NCI-H774 (cell line): Measurements from ENCODE around the gene EWSR1.

Experiments used
- DNase-seq: peaks from one replicate; lab custom pipeline; 2025; lab: John Stamatoyannopoulos, UW

EWSR1 gene

DNA sequence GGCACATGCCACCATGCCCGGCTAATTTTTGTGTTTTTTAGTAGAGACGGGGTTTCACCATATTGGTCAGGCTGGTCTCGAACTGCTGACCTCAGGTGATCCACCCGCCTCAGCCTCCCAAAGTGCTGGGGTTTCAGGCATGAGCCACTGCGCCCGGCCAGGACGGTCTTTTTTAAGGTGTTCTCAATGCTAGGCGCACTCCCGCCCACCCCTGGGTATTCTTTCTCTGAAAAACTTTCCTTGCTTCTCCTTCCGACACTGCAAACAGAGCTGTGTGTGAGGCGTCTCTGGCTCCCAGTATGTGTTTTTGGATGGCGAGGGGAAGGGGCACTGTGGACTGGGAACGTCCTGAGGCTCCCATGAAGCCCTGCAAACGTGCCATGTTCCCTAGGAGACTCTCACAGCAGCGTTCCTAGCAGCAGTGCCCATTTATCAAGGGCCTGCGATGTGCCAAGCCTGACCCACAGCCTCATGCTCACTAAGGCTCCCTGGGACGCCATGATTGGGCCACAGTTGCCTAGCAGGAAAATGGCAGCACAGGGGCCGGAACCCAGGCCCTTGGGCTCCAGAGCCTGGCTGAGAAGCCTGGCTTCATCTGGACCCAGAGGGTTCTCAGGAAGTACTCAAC, 49.9 kb downstream of the EWSR1 start:
- no peak for DNase-seq

DNA sequence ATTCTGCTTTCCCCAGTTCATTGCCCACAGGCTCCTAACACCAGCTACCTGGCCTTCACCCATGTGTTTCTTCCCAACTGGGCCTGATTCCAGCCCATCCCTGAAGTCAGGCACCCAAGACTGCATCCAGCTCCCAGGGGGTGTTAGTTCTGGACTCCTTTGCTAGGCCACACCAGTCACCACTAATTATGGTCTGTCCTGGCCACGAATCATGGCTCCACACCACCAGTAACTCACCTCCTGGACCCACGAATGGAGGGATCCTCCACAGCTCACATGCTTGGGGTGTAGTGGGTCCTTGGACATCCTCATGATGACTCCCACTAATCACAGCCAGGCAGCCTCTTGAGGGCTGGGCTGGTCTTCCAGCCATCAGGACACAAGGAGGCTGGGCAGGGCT, 51.0 kb downstream of the EWSR1 start:
- DNase-seq, result no peak

DNA sequence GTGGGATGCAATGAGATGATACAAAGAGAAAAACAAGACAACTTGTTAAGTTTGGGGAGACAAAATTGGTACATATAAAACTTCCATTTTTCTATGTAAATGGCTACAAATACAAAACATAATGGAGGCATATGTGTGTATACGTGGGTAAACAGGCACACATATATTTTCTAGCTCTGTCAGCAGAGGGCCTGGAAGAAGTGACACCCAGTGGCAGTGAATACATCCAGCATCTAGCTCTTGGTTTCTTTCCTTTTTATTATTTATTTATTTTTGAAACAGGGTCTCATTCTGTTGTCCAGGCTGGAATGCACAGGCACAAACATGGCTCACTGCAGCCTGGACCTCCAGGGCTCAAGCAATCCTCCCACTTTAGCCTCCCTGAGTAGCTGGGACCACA, 52.5 kb downstream of the EWSR1 start:
- no peak for DNase-seq

DNA sequence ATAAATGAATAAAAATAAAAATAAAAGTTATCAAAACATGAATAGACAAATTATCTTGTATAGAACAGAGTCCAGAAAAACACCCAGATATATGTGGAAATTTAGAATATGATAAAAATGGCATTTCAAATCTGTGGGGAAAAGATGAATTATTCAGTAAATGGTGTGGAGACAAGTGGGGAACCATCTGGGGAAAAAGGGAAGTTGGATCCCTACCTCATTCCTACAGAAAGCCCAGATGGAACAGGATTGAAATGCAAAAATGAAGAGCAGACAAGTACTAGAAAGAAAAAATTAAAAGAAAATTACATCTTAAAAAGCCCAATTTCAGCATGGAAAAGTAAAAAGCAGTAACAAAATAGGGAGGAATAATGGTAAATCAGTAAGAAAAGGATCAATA, 55.6 kb downstream of the EWSR1 start:
- no peak for DNase-seq

DNA sequence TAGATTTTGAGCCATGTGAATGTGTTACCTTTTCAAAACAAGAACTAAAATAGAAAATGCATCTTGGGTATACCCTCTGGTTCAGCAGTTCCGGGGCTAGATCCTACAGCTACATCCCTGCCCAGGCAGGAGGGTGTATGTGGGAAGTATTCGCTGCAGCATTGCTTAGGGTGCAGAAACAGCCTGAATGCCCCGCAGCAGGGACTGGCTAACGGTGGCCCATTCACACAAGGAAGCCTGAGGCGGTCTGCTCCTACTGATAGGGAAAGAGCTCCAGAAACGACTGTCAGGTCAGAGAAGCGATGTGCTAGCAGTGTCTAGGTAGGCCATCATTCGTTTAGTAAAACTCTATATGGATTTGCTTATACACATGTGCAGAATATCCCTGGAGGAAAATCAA, 57.3 kb downstream of the EWSR1 start:
- DNase-seq, result no peak

DNA sequence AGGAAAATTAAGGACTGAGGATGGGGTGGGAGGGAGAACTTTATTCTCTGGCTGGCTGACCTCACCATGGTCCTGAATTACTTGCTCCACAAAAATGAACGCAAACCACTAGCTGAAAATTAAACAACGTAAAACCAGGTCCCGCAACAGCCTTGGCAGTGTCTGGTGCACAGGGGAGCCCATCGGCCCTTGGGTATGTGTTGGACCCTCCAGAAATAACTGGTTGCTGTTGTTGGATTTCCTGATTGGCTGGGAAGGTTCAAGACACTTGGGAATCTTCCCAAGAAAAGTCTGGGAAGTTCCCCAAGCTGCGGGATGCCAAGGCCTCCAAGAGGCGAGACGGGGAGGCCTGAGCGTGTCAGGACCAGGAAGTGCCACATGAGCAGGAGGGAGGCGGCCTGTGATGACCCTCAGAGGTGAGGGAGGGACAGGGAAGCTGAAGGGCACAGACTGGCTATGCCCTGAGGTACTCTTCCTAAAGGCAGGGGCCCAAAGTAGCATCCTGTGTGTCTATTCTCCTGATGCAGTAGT, 57.8 kb downstream of the EWSR1 start:
- DNase-seq, result no peak

DNA sequence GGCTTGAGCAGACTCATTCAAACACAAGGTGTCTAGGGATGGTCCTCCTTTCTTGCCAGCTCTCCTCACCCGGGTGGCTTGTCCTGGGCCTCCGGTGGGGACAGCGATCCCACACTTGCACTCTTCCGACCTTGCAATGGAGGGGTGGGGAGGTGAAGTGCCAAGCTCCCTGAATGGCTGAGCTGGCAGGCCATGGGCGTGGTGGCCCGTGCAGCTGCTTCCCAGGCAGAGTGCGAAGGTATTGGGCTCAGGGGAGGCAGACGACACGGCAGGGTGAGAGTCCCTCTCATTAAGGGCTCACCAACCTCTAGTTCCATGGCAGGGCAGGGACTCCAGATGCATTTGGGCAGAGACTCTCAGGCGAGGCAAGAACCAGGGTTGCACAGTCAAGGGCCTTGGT, 58.4 kb downstream of the EWSR1 start:
- DNase-seq, result no peak

DNA sequence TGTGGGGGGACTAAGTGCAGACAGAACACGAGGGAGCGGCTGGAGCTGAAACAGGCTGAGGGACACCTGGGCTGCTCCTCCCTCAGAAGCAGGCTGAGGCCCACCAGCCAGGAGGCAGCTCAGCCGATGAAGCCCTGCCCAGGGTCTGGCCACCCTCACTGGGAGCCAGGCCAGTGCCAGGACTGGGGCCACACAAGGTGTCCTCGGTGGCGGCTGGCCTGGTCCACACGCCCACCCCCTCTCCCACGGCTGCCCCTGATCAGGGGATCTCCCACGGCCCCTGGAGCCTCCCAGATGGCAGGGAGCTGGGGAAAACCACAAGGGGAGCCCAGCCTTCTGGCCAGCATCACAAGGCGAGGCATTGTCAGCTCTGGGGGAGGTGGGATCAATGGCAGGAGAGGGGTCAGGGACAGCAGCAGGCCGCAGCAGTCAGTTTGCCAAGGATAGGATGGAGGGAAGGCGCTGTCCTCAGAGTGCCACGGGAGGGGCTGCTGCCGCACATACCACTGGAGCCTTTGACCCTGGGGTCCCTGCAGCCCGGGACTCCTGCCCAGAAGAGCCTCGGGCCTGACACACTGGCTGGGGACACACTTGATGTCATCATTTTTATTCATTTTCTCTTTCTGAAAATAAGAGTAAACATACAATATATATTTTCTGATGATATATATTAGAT, 59.2 kb downstream of the EWSR1 start:
- no peak for DNase-seq

DNA sequence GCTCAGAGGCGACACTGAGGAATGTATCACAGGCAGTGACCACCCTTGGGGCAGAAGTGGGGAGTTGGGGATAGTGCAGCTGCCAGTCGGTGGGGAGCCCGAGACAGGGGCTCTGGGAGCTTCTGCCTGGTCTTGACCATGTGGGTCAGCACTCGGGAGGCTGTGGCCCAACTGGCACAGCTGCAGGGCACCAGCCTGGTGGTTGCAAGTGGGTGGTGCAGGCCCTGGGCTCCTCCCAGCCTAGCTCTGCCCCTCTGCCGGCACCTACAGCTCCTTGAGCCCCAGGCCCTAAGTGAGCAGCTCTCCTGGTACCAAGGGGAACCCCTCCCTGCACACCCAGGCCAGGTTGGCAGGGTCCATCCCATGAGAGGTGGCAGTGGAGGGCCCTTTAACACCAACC, 60.0 kb downstream of the EWSR1 start:
- DNase-seq, result no peak

DNA sequence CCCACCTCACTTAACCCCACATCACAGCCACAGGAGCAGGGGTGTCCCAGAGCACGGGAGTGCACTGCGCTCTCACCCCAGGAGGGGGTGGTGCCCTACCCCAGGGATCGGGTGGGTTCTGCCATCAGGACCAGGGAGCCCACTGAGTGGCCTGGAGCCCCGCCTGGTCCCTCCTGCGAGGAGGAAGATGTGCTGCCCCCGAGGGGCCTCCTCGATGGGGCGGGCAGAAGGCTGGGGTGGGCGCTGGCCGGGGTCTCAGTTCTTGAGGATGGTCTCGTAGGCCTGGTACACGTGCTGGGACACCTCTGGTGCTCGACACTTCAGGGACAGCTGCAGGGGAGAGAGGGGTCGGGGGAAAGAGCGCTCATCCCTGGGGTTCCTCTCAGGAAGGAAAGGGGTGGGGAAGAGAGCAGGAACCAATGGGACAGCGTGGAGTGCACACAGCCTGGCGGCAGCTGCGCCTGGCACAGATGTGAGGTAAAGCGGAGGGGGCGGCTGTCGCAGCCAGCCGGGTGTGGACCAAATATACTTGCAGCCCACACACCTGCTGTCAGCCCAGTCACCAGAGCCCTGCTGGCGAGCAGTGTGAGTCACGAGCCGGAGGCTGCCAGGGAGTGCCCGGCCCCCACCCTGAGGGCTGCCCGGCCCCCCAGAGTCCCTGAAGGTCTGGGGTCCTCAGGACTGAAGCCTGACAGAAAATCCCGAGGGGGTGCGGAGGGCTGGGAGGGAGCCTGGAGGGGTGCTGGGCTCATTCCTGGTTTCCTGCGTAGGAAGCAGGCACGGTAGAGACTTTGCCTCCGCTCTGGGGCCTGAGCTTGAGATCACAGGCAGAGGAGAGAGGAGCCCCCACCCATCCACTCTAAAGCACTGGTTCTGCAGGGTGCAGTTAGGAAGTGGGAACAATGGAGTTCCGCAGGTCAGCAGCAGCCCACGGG, 60.8 kb downstream of the EWSR1 start:
- no peak for DNase-seq

DNA sequence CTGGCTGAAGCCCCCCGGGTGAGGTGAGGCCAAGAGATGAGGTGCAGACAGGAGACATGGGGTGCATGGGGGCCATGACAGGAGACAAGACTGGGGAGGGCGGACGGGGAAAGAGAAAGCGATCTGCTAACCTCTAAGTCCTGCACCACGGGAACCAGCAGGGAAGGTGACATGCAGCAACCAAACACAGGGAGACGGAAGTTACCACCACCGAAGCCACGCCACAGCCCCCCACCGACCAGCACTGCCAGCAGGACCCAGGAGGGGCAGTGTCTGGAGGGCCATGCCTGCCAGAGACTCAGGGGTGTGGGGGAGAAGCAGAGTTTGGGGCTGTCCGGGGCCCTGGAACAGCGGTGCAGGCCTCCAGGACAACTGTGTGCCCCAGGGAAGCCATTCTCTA, 61.5 kb downstream of the EWSR1 start:
- no peak for DNase-seq

DNA sequence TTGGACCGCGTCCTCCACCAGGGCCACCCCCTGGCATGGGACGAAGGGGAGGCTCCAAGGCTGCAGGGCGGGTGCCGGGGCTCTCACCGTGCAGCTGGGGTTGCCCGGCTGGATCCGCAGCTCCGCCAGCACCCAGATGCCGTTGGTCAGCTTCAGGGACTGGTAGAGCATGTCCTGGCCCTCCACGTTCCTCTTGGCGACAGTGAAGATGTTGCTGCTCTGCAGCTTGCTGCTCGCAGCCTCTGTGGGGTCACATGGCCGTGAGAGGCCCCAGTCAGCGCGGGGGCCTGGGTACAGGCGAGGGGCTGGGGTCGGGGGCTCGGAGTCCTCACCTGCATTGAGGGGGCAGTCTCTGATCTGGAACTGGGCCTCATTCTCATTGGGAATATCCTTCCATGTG, 62.2 kb downstream of the EWSR1 start:
- no peak for DNase-seq

DNA sequence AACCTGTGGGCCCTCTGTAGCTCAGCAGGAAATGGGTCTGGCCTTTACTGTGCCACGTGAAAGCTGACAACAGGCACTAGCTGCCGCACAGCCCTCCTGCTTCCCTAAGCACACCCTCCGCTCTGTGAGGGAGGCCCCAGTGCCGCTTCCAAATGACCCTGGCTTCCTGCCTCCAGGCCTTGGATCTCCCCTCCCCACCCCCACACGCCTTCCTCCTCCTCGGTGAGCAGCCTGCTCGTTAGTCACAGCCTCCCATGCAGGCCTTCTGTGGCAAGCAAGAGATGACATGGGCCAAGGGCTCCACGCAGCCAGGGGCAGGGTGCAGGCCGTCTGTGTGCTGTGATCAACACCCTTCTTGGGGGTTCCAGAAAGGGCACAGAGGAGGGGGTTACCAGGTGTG, 62.7 kb downstream of the EWSR1 start:
- no peak for DNase-seq

DNA sequence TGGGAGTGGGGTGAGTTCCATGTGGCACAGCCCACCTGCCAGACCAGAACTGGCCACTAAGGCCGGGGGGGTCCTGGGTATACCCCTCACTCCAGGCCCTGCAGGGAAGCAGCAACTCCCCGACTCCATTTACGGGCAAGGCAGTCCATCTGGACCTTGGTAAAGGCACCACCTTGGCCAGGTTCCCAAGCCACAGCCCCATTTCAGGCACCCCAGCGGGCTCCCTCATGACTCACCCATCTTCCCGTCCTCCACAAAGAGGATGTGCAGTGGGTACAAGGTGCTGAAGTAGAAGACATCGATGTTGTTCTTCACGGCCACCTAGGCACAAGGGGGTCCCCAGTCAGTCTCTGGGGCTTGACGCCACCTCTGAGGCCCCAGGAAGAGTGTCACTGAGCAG, 63.1 kb downstream of the EWSR1 start:
- no peak for DNase-seq

DNA sequence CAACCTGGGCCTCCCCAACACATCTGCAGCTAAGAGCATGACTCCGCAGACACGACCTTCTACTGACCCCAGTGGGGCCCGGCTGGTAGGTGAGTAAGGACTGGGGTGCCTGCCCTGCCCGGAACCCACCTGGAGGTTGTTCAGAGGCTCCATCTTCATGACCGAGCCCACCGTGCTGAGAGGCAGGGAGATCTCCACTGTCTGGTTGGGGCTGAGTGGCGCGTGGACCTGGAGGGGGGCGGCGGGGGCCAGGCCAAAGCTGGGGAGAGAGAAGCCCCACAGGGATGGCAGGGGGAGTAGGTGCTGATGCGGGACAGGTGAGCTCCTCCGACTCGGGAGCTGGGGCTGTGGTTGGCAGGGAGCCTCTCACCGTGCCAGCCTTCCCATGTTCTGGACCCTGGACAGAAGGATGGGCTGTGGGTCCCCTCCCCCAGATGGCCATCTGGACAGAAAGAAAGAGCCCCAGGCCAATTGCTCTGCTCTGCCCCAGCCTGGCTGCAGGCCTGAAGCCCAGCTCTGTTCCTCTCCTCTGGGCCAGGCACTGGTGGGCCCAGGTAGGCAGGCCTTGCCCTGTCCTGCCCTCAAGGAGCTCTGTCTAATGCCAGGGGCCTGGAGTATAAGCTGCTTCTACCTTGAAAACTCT, 63.7 kb downstream of the EWSR1 start:
- no peak for DNase-seq

DNA sequence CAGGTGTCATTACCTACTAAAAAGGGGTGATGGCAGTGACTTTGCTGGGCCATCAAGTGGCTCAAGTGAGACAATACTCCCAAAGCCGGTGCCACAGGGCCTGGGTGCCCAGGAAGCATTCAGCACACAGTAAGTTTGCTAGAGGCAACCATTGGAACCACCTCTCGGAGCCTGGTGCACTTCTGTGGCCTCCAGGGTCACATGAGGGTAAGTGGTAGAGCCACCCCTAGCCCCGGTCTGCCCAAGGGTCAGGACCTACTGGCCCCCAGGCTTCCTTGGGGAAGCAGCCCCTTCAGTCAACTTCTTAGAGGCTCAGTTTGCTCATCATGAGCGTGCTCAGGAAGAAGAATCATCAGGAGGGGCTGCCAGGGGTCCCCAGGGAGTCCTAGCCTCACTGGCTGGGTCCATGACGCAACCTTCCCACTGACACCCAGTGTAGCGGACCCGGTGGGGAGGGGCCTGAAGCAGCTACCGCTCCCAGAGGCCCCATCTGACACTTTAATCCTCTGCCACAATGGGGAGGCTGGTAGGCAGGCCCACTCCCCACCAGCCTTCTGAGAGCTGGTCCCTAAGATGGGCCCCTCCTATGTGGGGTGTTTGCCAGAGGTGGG, 64.9 kb downstream of the EWSR1 start:
- no peak for DNase-seq

DNA sequence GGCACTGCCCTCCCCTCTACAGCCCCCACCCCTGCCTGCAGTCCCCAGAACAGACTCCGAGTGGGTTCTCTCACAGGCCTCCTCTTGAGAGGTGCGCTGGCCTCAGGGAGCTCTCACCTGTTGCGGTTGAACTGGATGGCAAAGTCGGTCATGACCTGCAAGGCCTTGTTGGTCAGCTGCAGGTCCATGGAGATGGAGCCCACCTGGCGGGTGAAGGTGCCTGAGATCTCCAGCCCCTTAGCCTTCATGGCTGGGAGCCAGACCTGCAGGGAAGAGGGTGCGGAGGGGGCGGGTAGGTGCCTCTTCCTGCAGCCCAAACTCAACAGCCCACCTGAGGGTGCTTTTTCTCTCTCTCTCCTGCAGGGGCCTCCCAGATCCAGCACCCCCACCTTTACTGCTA, 66.1 kb downstream of the EWSR1 start:
- no peak for DNase-seq

DNA sequence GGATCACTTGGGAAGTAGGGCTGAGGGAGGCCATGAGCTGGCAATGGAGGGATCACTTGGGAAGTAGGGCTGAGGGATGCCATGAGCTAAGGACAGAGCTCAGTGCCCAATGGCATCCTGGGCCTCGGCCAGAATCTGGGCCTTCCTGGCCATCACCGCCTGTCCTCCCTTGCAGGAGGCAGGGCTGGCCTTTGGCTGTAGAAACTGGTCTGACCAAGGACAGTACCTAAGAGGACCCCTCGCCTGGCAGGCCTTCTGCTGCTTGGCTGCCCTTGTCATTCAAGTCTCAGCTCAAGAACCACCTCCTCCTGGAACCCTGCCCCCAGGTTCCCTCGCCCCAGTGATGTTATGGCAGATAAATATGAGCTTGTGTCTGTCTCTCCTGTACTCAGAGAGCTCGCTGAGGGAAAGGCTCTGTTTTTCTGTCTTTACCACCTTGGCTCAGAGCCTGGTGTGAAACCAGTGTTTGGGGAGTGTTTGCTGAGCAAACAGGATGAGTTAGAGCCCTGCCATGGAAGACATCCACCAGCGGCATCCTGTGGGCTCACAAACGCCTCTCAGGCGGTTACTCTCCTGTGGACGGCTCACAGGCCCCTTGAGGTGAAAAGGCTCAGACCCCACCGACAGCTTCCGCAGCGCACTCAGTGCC, 66.8 kb downstream of the EWSR1 start:
- no peak for DNase-seq

DNA sequence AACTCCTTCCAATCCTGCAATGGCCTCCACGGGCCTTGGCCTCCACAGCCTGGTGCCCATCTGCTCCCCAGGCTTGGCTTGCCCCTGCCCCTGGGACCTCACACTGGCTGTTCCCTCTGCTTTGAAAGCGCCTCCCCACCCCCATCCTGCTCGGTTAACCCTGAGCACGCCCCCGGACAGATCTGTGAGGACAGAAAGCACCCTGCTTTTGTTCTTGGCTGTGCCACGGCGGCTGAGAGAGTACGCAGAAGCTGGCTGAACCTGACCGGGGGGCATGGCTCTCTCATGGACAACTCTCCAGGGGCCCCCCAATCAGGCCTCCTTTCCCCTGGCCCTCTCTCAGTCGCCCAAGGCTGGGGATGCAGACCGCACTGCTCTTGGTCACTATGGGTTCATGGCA, 67.6 kb downstream of the EWSR1 start:
- DNase-seq, result no peak

DNA sequence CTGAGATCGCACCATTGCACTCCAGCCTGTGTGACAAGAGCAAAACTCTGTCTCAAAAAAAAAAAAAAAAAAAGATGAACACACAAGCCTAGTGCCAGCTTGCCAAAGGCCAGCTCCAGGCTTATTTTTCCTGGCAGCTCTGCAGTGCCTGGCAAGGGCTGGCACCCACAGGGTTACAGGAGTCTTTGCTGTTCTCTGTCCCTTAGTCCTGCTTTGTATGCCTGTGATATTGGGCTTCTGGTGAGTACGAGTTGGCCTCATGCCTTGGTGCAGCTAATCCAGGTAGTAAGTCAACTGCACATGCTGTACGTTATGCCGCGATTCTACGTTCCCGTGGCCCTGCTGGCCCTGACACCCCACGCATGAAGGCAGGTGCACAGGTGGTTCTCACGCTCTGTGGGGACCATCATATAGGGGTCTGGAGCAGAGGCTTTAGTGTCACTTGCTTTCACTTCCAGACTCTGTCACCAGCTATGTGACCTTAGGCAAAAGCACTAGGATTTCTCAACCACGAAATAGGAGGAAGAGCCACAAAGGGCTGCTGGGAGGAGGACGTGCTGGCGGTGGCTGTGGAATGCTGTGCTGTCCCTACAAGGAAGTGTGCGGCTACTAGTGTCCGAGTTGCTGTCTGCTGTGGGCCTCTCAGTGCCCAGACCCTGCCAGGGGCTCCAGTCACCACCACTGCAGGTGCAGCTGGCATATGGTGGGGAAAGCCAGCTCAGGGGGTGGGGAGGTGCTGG, 68.9 kb downstream of the EWSR1 start:
- DNase-seq, result no peak
